Panc1 (cell line): ENCODE results near the gene RAD9B.

Experiments used
- CTCF ChIP-seq: fragments of 450-650 bp; IDR thresholded peaks from 2 replicates; pipeline ENCODE4 v1.5.1; 2017; ENCODE audit warnings: mild to moderate bottlenecking
- POLR2AphosphoS5 ChIP-seq: IDR thresholded peaks from 2 replicates; pipeline ENCODE4 v1.6.1; 2012; ENCODE audit warnings: mild to moderate bottlenecking, low read depth, low read length, moderate library complexity
- REST ChIP-seq, 2 experiments: IDR thresholded peaks; 2 replicates each; pipeline ENCODE4 v1.6.1; 2011 to 2012; ENCODE audit warnings: low read depth in 2 of 2, control low read depth in 1 of 2, low read length in 1 of 2, mild to moderate bottlenecking in 1 of 2, moderate library complexity in 1 of 2; ENCODE audit not compliant: insufficient read depth in 1 of 2
- SIN3A ChIP-seq: IDR thresholded peaks from 2 replicates; pipeline ENCODE4 v1.6.1; 2012; ENCODE audit warnings: low read depth, mild to moderate bottlenecking, low read length, moderate library complexity, borderline replicate concordance; ENCODE audit not compliant: insufficient read depth
- TCF7L2 ChIP-seq: IDR thresholded peaks from 2 replicates; pipeline ENCODE4 v1.6.1; 2011; ENCODE audit warnings: mild to moderate bottlenecking, low read depth, low read length, inconsistent platforms

- TF ChIP-seq CTCF (no peak), REST (IDR thresholded peaks at IDR 0.05; ENCODE audit: insufficient read depth in 1 of 2, low read depth in 2 of 2, low read length in 1 of 2) (no peak), TCF7L2 (no peak), POLR2AphosphoS5 (no peak), SIN3A (no peak)
Measured at GRCh38 chr12:110458756-110459155, 43.4 kb upstream of the RAD9B start.
